ENCODE data around the gene RAB12. TPM values are rescaled to one million over a fixed set of nuclear protein-coding genes. Genes with fewer than 3 reads are reported as not detected.

Gene RAB12
- total RNA-seq, 8 experiments from 2014 or later, result 18.5 to 70.6 (median 28.2) TPM

DNA sequence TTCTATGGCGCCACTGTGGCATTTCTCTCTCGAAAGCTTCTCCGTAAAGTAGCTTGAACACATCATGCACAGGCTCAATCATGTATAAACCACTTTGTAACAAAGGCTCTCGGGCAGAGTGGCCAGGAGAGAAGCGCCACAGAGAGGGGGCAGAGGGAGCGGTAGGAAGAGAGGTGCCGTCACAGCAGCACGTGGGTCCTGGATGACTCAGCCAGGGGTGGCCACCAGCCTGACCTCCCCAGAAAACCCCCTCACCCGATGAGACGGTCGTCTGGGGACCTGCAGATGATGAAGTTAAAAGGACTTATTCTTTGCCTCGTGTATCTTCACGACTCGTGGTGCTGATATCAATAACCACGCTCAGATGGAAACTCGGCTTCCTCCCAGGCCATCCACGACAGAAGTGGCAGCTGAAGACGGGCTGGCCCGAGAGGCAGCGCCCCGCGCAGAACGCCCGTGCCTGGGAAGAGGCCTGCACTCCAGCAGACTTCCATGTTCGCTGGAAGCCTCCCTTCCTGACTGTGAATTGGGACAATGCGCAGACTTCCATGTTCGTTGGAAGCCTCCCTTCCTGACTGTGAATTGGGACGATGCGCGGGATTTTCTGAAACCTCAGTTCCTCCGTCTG lies 49.7 kb downstream of the RAB12 start:
- ATAC-seq (replicated peaks in 6 of 8), result peak in 5 of 8 experiments; percentile 4 to 20 (median 7)
- WGBS, 10 experiments, result 30 to 100% (median 89%) methylated on average over 1 to 13 of the region's 31 CpGs; no CpG with 5 or more reads in 2 of the 10 experiments
- H3K4me3 ChIP-seq, result no peak overlapping the region
- H3K27ac ChIP-seq, result no peak overlapping the region
- H3K4me1 ChIP-seq (replicated peaks in 1 of 2), result peaks cover 36 to 44% of the 10 kb centered on the region in 2 donors
- in situ Hi-C loops (cut with MboI; ENCODE audit: low pct_unique_long_range_greater_than_20kb in 2 of 9, low sequenced_read_pairs in 9 of 9, unreplicated experiment in 9 of 9), result loop anchor here in 8 of 9 experiments (10.0 to 25.0 kb wide), 2 partner anchors 326 to 328 kb away; no protein-coding TSS in a partner anchor

GRCh38 chr18:8659609-8660242 lies 50.5 kb downstream of the RAB12 start:
- 76 to 97% (median 90%) methylated on average over 5 to 22 of the region's 36 CpGs; no CpG with 5 or more reads in 2 of the 10 experiments for WGBS, 10 experiments
- ATAC-seq (replicated peaks in 6 of 8), result no peak
- Histone ChIP-seq H3K27ac (no peak overlapping the region), H3K4me1 (replicated peaks in 1 of 2) (peaks cover 36 to 44% of the 10 kb centered on the region in 2 donors), H3K4me3 (no peak overlapping the region)
- in situ Hi-C loops (cut with MboI; ENCODE audit: low pct_unique_long_range_greater_than_20kb in 2 of 9, low sequenced_read_pairs in 9 of 9, unreplicated experiment in 9 of 9), result loop anchor here in 8 of 9 experiments (10.0 to 25.0 kb wide), 2 partner anchors 325 to 328 kb away; no protein-coding TSS in a partner anchor

DNA sequence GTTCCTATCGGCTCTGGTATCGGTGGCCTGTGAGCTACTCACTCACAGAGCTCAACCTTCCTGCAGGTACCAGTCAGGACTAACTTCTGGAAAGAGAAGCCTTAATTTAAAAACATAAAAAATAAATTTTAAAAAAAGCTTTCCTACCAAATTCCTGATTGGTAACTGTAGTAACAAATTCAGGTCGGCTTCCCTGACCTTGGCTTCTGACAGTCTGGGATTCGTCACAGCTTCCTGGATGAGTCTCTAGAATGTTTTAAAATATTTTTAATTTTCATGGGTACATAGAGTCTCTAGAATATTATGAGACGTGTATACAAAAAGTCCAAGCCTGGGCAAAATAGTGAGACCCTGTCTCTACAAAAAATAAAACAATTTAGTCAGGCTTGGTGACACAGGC lies 51.1 kb downstream of the RAB12 start:
- WGBS, 10 experiments, result 62 to 100% (median 88%) methylated on average over 2 to 5 of the region's 5 CpGs; no CpG with 5 or more reads in 2 of the 10 experiments
- Histone ChIP-seq H3K4me1 (replicated peaks in 1 of 2) (peaks cover 36 to 44% of the 10 kb centered on the region in 2 donors), H3K4me3 (no peak overlapping the region), H3K27ac (no peak overlapping the region)
- ATAC-seq (replicated peaks in 6 of 8), result no peak
- in situ Hi-C loops (cut with MboI; ENCODE audit: low pct_unique_long_range_greater_than_20kb in 2 of 9, low sequenced_read_pairs in 9 of 9, unreplicated experiment in 9 of 9), result loop anchor here in 6 of 9 experiments (25.0 kb wide), 1 partner anchor 327 kb away; no protein-coding TSS in a partner anchor

DNA sequence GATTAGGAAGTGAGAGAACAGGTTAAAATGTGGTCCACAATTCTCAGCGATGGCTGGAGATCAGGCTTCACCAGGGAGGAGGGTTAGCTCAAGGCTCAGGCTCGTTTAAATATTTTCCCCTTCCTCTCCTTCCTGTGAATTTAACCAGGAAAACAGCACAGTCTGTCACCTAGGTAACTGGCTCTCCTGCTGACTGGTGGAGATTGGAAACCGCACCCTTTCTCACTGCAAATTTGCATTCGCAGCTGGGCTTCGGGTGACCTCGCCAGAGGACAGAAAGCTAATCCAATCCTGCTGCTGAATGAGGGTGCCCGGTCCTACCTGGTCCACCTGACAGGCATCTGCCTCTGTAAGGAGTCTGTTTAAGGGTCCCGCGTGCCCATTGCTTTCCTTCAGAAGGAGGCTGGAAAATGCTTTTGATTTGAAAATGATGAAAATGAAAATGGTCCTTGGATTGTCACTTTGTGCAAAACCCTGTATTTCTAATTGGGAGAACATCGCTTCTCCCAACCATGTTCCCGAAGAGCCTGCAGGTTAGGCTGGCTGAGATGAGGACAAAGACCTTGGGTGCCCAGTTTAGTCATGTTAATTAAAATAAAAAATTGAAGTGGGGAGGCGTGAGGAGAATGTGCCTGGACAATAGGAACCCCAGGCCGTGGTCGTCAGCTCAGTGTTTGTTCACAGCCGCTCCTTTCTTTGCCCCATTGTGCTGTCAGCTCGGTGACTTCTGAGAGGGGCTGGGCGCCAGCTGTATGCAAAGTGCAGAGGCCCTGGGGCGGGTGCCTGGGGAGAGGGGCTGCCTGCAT lies 52.7 kb downstream of the RAB12 start:
- Histone ChIP-seq H3K4me1 (replicated peaks in 1 of 2) (peaks cover 35 to 41% of the 10 kb centered on the region in 2 donors), H3K27ac (peak overlapping the region; percentile 79 to 84), H3K4me3 (peak overlapping the region in 1 of 5 donors; percentile 13)
- 0 to 44% (median 7%) methylated on average over 1 to 13 of the region's 18 CpGs; no CpG with 5 or more reads in 2 of the 10 experiments for WGBS, 10 experiments
- peak; percentile 69 to 95 (median 80) for ATAC-seq (replicated peaks in 6 of 8)
- in situ Hi-C loops (cut with MboI; ENCODE audit: low pct_unique_long_range_greater_than_20kb in 2 of 9, low sequenced_read_pairs in 9 of 9, unreplicated experiment in 9 of 9), result loop anchor here in 6 of 9 experiments (25.0 kb wide), 1 partner anchor 325 kb away; no protein-coding TSS in a partner anchor

GRCh38 chr18:8662560-8663255 lies 53.5 kb downstream of the RAB12 start:
- 40 to 100% (median 68%) methylated on average over 1 to 5 of the region's 20 CpGs; no CpG with 5 or more reads in 3 of the 10 experiments for WGBS, 10 experiments
- no peak overlapping the region for H3K4me3 ChIP-seq
- peak overlapping the region; percentile 51 to 84 for H3K27ac ChIP-seq
- H3K4me1 ChIP-seq (replicated peaks in 1 of 2), result peaks cover 28 to 33% of the 10 kb centered on the region in 2 donors
- peak in 4 of 8 experiments; percentile 1 to 6 (median 4) for ATAC-seq (replicated peaks in 6 of 8)
- in situ Hi-C loops (cut with MboI; ENCODE audit: low pct_unique_long_range_greater_than_20kb in 2 of 9, low sequenced_read_pairs in 9 of 9, unreplicated experiment in 9 of 9), result loop anchor here in 6 of 9 experiments (25.0 kb wide), 1 partner anchor 325 kb away; no protein-coding TSS in a partner anchor

DNA sequence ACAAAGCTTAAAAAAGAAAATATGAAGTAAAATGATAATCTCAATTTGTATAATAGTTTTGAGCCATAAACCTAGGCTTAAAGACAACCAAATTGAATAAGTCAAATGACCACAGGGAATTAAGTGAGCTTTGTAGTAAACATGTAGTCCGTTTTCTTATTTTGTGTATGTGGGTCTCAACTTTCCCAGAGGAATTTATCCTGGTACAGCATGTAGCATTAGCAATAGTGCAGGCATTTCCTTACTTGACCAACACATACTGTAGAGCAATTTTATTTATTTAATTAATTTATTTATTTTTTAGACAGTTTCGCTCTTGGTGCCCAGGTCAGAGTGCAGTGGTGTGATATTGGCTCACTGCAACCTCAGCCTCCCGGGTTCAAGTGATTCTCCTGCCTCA lies 58.6 kb downstream of the RAB12 start:
- Histone ChIP-seq H3K27ac (no peak overlapping the region), H3K4me1 (replicated peaks in 1 of 2) (peaks cover 4 to 9% of the 10 kb centered on the region in 2 donors), H3K4me3 (no peak overlapping the region)
- ATAC-seq (replicated peaks in 6 of 8), result no peak
- 63 to 100% (median 89%) methylated on average over 1 to 3 of the region's 3 CpGs; no CpG with 5 or more reads in 2 of the 10 experiments for WGBS, 10 experiments
- in situ Hi-C loops (cut with MboI; ENCODE audit: low pct_unique_long_range_greater_than_20kb in 2 of 9, low sequenced_read_pairs in 9 of 9, unreplicated experiment in 9 of 9), result loop anchor here in 6 of 9 experiments (25.0 kb wide), 1 partner anchor 319 kb away; no protein-coding TSS in a partner anchor

- in situ Hi-C loops (cut with MboI; ENCODE audit: low pct_unique_long_range_greater_than_20kb in 2 of 9, low sequenced_read_pairs in 9 of 9, unreplicated experiment in 9 of 9), result loop anchor here in 6 of 9 experiments (25.0 kb wide), 1 partner anchor 319 kb away; no protein-coding TSS in a partner anchor
- H3K4me1 ChIP-seq (replicated peaks in 1 of 2), result peaks cover 0 to 4% of the 10 kb centered on the region in 2 donors
- no peak for ATAC-seq (replicated peaks in 6 of 8)
- no peak overlapping the region for H3K27ac ChIP-seq
- H3K4me3 ChIP-seq, result no peak overlapping the region
These were observed 59.1 kb downstream of the RAB12 start for GRCh38 chr18:8668381-8668780.

GRCh38 chr18:8669571-8669970 lies 60.3 kb downstream of the RAB12 start:
- no peaks in the 10 kb centered on the region for H3K4me1 ChIP-seq (replicated peaks in 1 of 2)
- WGBS, 10 experiments, result 52 to 100% (median 91%) methylated on average over 2 to 4 of the region's 4 CpGs
- no peak overlapping the region for H3K4me3 ChIP-seq
- ATAC-seq (replicated peaks in 6 of 8), result no peak
- in situ Hi-C loops (cut with MboI; ENCODE audit: low pct_unique_long_range_greater_than_20kb in 2 of 9, low sequenced_read_pairs in 9 of 9, unreplicated experiment in 9 of 9), result loop anchor here in 6 of 9 experiments (25.0 kb wide), 1 partner anchor 318 kb away; no protein-coding TSS in a partner anchor
- H3K27ac ChIP-seq, result no peak overlapping the region

DNA sequence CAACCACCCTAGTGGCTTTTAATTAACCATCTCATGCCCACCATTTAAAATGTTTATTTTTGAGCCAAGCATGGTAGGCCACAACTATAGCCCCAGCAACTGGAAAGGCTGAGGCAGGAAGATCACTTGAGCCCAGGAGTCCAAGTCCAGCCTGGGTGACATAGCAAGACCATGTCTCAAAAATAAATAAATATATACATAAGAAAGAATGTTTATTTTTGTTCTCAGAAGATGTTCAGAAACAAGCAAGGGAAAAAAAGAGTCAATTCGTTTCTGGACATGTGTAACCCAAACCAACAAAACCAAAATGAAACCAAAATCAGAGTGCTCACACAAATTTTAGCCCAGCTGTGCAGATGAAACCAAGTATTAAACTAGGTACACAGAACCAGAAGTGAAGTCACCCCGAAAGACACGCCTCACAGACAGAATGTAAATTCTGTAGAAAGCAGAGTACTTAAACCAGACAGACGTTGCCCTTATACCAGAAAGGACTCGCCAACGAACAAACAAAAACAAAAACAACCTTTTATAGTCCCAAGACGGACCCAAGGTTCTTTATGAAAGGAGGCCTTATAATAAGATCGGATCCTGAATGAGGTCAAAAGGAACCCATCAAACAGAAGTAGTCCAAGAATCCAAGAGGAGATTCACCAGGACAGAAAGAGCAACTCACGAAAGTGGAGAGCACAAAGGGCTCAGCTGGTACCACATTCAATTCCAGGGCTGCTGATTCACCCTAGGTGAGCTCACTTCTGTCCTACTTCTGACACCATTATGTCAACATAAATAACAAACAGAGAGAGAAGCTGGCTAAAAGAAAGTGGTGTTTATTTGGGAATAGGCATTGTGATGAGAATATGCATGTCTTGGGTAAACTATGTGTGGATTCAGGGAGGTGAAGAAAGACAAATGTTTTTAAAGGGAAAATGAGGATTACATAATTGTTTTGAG lies 64.3 kb downstream of the RAB12 start:
- ATAC-seq (replicated peaks in 6 of 8), result peak in 3 of 8 experiments; percentile 43 to 94 (median 71)
- Histone ChIP-seq H3K4me1 (replicated peaks in 1 of 2) (no peaks in the 10 kb centered on the region), H3K4me3 (no peak overlapping the region), H3K27ac (no peak overlapping the region)
- in situ Hi-C loops (cut with MboI; ENCODE audit: low pct_unique_long_range_greater_than_20kb in 2 of 9, low sequenced_read_pairs in 9 of 9, unreplicated experiment in 9 of 9), result loop anchor here in 6 of 9 experiments (25.0 kb wide), 1 partner anchor 314 kb away; no protein-coding TSS in a partner anchor
- WGBS, 10 experiments, result 79 to 100% (median 92%) methylated on average over 1 to 9 of the region's 9 CpGs

DNA sequence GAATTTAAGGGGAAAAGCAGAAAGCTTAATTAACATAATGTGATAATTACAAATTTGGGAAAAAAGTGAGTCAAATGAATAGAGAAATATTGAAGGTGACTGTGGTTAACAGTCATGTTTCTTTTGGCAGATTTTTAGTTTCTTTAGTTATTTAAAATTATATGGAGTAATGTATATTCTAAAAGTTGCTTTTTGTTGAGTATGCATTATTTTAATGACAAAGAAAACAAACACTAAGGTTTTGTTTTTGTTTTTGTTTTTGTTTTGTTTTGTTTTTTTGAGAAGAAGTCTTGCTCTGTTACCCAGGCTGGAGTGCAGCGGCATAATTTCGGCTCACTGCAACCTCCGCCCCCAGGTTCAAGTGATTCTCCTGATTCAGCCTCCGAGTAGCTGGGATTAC lies 65.8 kb downstream of the RAB12 start:
- Histone ChIP-seq H3K4me3 (no peak overlapping the region), H3K27ac (no peak overlapping the region), H3K4me1 (replicated peaks in 1 of 2) (no peaks in the 10 kb centered on the region)
- no peak for ATAC-seq (replicated peaks in 6 of 8)
- in situ Hi-C loops (cut with MboI; ENCODE audit: low pct_unique_long_range_greater_than_20kb in 2 of 9, low sequenced_read_pairs in 9 of 9, unreplicated experiment in 9 of 9), result no loop called here
- WGBS, 10 experiments, result 82 to 100% (median 94%) methylated on average over 1 to 4 of the region's 4 CpGs

DNA sequence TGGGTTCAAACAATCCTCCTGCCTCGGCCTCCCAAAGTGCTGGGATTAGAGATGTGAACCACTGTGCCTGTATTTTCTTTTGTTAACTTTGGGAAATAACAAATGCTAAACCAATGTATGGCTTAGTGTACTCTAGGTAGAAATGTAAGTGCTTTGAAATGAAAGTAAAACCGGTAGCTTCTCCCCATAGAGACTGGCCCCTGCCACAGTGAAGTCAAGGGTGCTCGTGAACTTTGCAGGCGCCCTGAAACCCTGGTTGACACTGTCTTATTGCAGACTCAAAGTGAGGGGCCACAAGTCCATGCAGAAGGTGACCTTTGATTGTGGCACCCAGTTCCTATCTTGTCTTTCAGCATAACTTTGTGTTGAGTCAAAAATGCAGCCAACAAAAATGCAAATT lies 72.0 kb downstream of the RAB12 start:
- no peak overlapping the region for H3K27ac ChIP-seq
- H3K4me3 ChIP-seq, result no peak overlapping the region
- peaks cover 8 to 12% of the 10 kb centered on the region in 2 donors for H3K4me1 ChIP-seq (replicated peaks in 1 of 2)
- 78 to 100% (median 95%) methylated on average over 1 to 3 of the region's 4 CpGs; no CpG with 5 or more reads in 2 of the 10 experiments for WGBS, 10 experiments
- in situ Hi-C loops (cut with MboI; ENCODE audit: low pct_unique_long_range_greater_than_20kb in 2 of 9, low sequenced_read_pairs in 9 of 9, unreplicated experiment in 9 of 9), result no loop called here
- ATAC-seq (replicated peaks in 6 of 8), result no peak
